Lower lobe of right lung (tissue), 2 donors: Measurements from ENCODE around the gene ATP2C2. TPM values are rescaled to one million over a fixed set of nuclear protein-coding genes. Genes with fewer than 3 reads are reported as not detected.

Source experiments
- ATAC-seq, 2 donors: fragments of 200-7000 bp; cut with Tn5 transposase; one replicate each; pipeline ENCODE4 v1.9.1; 2020 to 2022; ENCODE audit warnings: mild to moderate bottlenecking in 2 of 2, moderate library complexity in 2 of 2
- DNase-seq: peaks from one replicate; pipeline ENCODE4 v3.0.0-alpha.2; 2020
- H3K27ac ChIP-seq: fragments of 200-600 bp; one replicate; pipeline ENCODE4 v1.8.0; 2022
- H3K27me3 ChIP-seq: fragments of 200-600 bp; one replicate; pipeline ENCODE4 v1.8.0; 2022; ENCODE audit warnings: low read depth
- H3K36me3 ChIP-seq: fragments of 200-600 bp; one replicate; pipeline ENCODE4 v1.8.0; 2022; ENCODE audit warnings: mild to moderate bottlenecking
- H3K4me1 ChIP-seq: fragments of 200-600 bp; one replicate; pipeline ENCODE4 v1.8.0; 2022
- H3K4me3 ChIP-seq: fragments of 200-600 bp; one replicate; pipeline ENCODE4 v1.8.0; 2022; ENCODE audit warnings: mild to moderate bottlenecking
- H3K9me3 ChIP-seq: fragments of 200-600 bp; one replicate; pipeline ENCODE4 v1.8.0; 2022
- CTCF ChIP-seq: fragments of 200-600 bp; IDR thresholded peaks from one replicate; pipeline ENCODE4 v1.8.0; 2022; ENCODE audit warnings: antibody characterized with exemption, mild to moderate bottlenecking
- intact Hi-C: fragments of 100-400 bp; cut with DNase I; formaldehyde crosslinking; loops from one replicate; pipeline ENCODE4 v1.11.0; 2022
- total RNA-seq: library from RNA; stranded (reverse); fragmentation: NEBNext Ultra II Directional; extraction: Animal tissue kit (Norgen Biotek cat#: 25700); gene quantifications from one replicate; pipeline ENCODE4 v1.2.1, GENCODE V29; 2021
- donor health status: DM: no; HTN: yes; CAD: no; lungs with severe emphysema.

Gene ATP2C2
- total RNA-seq, 1 donor from 2014 or later: 56.2 TPM

- Histone ChIP-seq H3K4me3 (no peak overlapping the region), H3K27me3 (no peaks in the 10 kb centered on the region), H3K36me3 (peaks cover 12% of the 10 kb centered on the region), H3K9me3 (no peaks in the 10 kb centered on the region), H3K4me1 (no peaks in the 10 kb centered on the region), H3K27ac (no peak overlapping the region)
- DNase-seq (no peak), ATAC-seq (no peak)
- intact Hi-C loops: no loop called here
- TF ChIP-seq CTCF: no peak
Measured at GRCh38 chr16:84412262-84412661, 43.9 kb downstream of the ATP2C2 start.

GRCh38 chr16:84413244-84414004 is 45.1 kb downstream of the ATP2C2 start:
- TF ChIP-seq CTCF: no peak
- H3K27ac ChIP-seq: no peak overlapping the region
- H3K9me3 ChIP-seq: no peaks in the 10 kb centered on the region
- peaks cover 12% of the 10 kb centered on the region for H3K36me3 ChIP-seq
- H3K4me1 ChIP-seq: no peaks in the 10 kb centered on the region
- intact Hi-C loops: no loop called here
- ATAC-seq: no peak
- no peak overlapping the region for H3K4me3 ChIP-seq
- no peak for DNase-seq
- H3K27me3 ChIP-seq: no peaks in the 10 kb centered on the region

GRCh38 chr16:84414789-84415326 is 46.5 kb downstream of the ATP2C2 start:
- intact Hi-C loops: no loop called here
- ATAC-seq: no peak
- H3K27ac ChIP-seq: no peak overlapping the region
- H3K36me3 ChIP-seq: peaks cover 7% of the 10 kb centered on the region
- no peaks in the 10 kb centered on the region for H3K27me3 ChIP-seq
- no peaks in the 10 kb centered on the region for H3K9me3 ChIP-seq
- no peaks in the 10 kb centered on the region for H3K4me1 ChIP-seq
- no peak for TF ChIP-seq CTCF
- no peak for DNase-seq
- no peak overlapping the region for H3K4me3 ChIP-seq

GRCh38 chr16:84416407-84417321 is 48.3 kb downstream of the ATP2C2 start:
- DNase-seq (no peak), ATAC-seq (no peak)
- H3K9me3 ChIP-seq: no peaks in the 10 kb centered on the region
- intact Hi-C loops: no loop called here
- H3K4me1 ChIP-seq: no peaks in the 10 kb centered on the region
- TF ChIP-seq CTCF: no peak
- no peak overlapping the region for H3K4me3 ChIP-seq
- H3K36me3 ChIP-seq: no peaks in the 10 kb centered on the region
- no peak overlapping the region for H3K27ac ChIP-seq
- no peaks in the 10 kb centered on the region for H3K27me3 ChIP-seq

GRCh38 chr16:84418056-84418849 is 49.9 kb downstream of the ATP2C2 start:
- H3K27me3 ChIP-seq: no peaks in the 10 kb centered on the region
- H3K4me1 ChIP-seq: no peaks in the 10 kb centered on the region
- H3K9me3 ChIP-seq: no peaks in the 10 kb centered on the region
- H3K4me3 ChIP-seq: no peak overlapping the region
- intact Hi-C loops: no loop called here
- no peaks in the 10 kb centered on the region for H3K36me3 ChIP-seq
- ATAC-seq (no peak), DNase-seq (peak; percentile 7)
- H3K27ac ChIP-seq: no peak overlapping the region
- no peak for TF ChIP-seq CTCF
